Neural crest cell (in vitro differentiated cells): ENCODE data around the gene ACCSL. TPM values are rescaled to one million over a fixed set of nuclear protein-coding genes. Genes with fewer than 3 reads are reported as not detected.

ENCODE experiments used
- DNase-seq: peaks from one replicate; pipeline ENCODE4 v3.0.0; 2021; ENCODE audit warnings: low read depth, mixed read lengths, low spot score
- H3K27ac Mint-ChIP-seq: one replicate; pipeline ENCODE4 v1.8.0; 2021; ENCODE audit warnings: mild to moderate bottlenecking, mixed read lengths; ENCODE audit not compliant: unreplicated experiment
- H3K27me3 Mint-ChIP-seq: 2 replicates; pipeline ENCODE4 v1.8.0; 2021; ENCODE audit warnings: low read depth, mild to moderate bottlenecking, mixed read lengths
- H3K36me3 Mint-ChIP-seq: 2 replicates; pipeline ENCODE4 v1.8.0; 2021; ENCODE audit warnings: low read depth, mild to moderate bottlenecking, mixed read lengths
- H3K4me1 Mint-ChIP-seq: 2 replicates; pipeline ENCODE4 v1.8.0; 2021; ENCODE audit warnings: mixed read lengths
- H3K4me3 Mint-ChIP-seq: one replicate; pipeline ENCODE4 v1.8.0; 2021; ENCODE audit warnings: mild to moderate bottlenecking, mixed read lengths
- H3K9me3 Mint-ChIP-seq: 2 replicates; pipeline ENCODE4 v1.8.0; 2021; ENCODE audit warnings: mixed read lengths
- CTCF ChIP-seq: fragments of 200-600 bp; sonication (generic); conservative IDR thresholded peaks from 2 replicates; pipeline ENCODE4 v1.5.0; 2021; ENCODE audit warnings: antibody characterized with exemption, mild to moderate bottlenecking
- total RNA-seq: library from RNA; stranded (reverse); gene quantifications from 2 replicates; pipeline ENCODE4 v1.2.1, GENCODE V29; 2021

ACCSL gene
- total RNA-seq, 1 donor from 2014 or later = not detected

- Mint-ChIP-seq H3K36me3 (no peaks in the 10 kb centered on the region), H3K4me3 (no peak overlapping the region), H3K27me3 (no peaks in the 10 kb centered on the region), H3K4me1 (peaks cover 19% of the 10 kb centered on the region), H3K9me3 (no peaks in the 10 kb centered on the region), H3K27ac (no peak overlapping the region)
- no peak for DNase-seq
- TF ChIP-seq CTCF = no peak
These were observed 43.9 kb upstream of the ACCSL start for GRCh38 chr11:44003736-44004451.

DNA sequence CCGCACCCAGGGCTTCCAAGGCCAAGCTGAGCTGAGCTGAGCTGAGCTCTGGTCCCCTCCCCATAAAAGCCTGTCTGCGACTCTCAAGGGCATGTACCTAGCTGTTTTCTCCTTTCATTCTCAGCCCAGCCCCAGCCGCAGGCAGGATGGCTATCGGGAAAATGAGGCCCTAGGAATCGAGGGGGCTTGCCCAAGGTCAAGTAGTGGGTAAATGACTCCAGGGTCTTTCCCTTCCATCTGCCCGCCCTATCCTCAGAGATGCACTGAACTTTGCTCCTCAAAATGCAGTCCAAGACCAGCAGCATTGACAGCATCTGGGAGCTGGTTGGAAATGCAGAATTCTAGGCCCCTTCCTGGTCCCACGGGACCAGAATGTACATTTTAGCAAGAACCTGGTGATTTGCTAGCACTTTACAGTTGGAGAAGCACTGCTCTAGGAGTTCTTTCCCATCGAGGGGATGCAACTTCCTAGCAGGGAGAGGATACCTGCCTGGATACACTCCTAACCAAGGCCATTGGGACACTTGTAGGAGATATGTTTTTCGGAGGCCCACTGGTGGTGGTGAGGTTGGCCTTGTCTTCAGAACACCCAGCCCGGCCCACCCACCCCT lies 43.2 kb upstream of the ACCSL start:
- Mint-ChIP-seq H3K27ac (no peak overlapping the region), H3K27me3 (no peaks in the 10 kb centered on the region), H3K9me3 (no peaks in the 10 kb centered on the region), H3K36me3 (no peaks in the 10 kb centered on the region), H3K4me3 (no peak overlapping the region), H3K4me1 (peaks cover 19% of the 10 kb centered on the region)
- no peak for TF ChIP-seq CTCF
- DNase-seq = no peak

- no peaks in the 10 kb centered on the region for H3K36me3 Mint-ChIP-seq
- H3K27ac Mint-ChIP-seq = peak overlapping the region; percentile 90
- peak; percentile 29 for DNase-seq
- H3K4me1 Mint-ChIP-seq = peaks cover 19% of the 10 kb centered on the region
- TF ChIP-seq CTCF = no peak
- H3K4me3 Mint-ChIP-seq = no peak overlapping the region
- H3K9me3 Mint-ChIP-seq = no peaks in the 10 kb centered on the region
- no peaks in the 10 kb centered on the region for H3K27me3 Mint-ChIP-seq
These were observed 42.6 kb upstream of the ACCSL start for GRCh38 chr11:44005063-44005701.

GRCh38 chr11:44005956-44006355 lies 41.8 kb upstream of the ACCSL start:
- Mint-ChIP-seq H3K36me3 (no peaks in the 10 kb centered on the region), H3K9me3 (no peaks in the 10 kb centered on the region), H3K27ac (peak overlapping the region; percentile 43), H3K4me3 (no peak overlapping the region), H3K4me1 (peaks cover 19% of the 10 kb centered on the region), H3K27me3 (no peaks in the 10 kb centered on the region)
- TF ChIP-seq CTCF = no peak
- no peak for DNase-seq

- H3K4me3 Mint-ChIP-seq = no peak overlapping the region
- TF ChIP-seq CTCF = no peak
- H3K27me3 Mint-ChIP-seq = peaks cover 2% of the 10 kb centered on the region
- H3K27ac Mint-ChIP-seq = no peak overlapping the region
- DNase-seq = no peak
- no peaks in the 10 kb centered on the region for H3K9me3 Mint-ChIP-seq
- H3K36me3 Mint-ChIP-seq = no peaks in the 10 kb centered on the region
- H3K4me1 Mint-ChIP-seq = peaks cover 15% of the 10 kb centered on the region
These were observed 40.8 kb upstream of the ACCSL start for GRCh38 chr11:44006917-44007361.
